A673 (cell line): Measurements from ENCODE around the gene VPS51.

Source experiments
- EZH2 ChIP-seq: fragments of 200-600 bp; sonication (generic); IDR thresholded peaks from 2 replicates; pipeline ENCODE4 v1.6.1; 2017; ENCODE audit warnings: borderline replicate concordance, low read depth, mild to moderate bottlenecking, mixed read lengths, antibody characterized with exemption, low read length; ENCODE audit not compliant: poor library complexity, severe bottlenecking
- TF ChIP-seq, protein P1 (sequence below): fragments of 300-800, 200-600 bp; sonication (generic); conservative IDR thresholded peaks from 2 replicates; pipeline ENCODE4 v1.5.1; 2017; ENCODE audit warnings: low read depth, mild to moderate bottlenecking, antibody characterized with exemption, low read length, moderate library complexity, mixed read lengths

DNA sequence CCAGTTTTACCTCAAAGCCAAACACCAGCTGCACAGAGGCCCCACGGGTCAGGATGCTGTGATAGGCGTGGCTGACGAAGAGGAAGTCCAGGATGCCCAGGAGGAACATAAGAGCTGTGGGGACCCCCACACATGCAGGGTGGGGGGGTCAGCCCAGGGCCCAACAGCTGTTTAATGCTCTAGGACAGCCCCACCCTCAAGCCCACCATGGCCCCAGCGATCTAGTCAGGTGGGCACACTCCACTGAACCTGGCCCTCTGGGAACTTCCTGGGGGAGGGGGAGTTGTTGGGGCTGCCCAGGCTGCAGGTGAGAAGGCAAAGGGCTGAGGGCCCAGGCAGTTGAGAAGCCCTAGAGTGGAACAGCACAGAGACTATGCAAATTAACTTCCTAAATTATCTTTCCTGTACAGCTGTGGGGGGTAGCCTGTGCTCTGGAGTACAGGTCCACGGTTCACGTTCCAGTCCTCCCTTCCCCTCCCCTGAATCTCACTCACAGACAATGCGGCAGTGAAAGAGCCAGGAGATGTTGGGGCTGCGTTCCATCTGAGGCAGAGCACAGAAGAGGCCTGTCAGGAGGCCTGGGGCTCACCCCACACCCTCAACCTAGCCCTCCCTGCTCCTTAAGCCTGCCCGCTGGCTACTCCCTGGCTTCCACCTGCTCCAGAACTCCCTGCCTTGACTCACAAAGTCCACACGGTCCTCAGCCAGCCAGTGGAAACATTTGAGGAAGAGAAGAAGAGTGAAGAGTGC is 36.4 kb downstream of the VPS51 start:
- TF ChIP-seq, protein P1, sequence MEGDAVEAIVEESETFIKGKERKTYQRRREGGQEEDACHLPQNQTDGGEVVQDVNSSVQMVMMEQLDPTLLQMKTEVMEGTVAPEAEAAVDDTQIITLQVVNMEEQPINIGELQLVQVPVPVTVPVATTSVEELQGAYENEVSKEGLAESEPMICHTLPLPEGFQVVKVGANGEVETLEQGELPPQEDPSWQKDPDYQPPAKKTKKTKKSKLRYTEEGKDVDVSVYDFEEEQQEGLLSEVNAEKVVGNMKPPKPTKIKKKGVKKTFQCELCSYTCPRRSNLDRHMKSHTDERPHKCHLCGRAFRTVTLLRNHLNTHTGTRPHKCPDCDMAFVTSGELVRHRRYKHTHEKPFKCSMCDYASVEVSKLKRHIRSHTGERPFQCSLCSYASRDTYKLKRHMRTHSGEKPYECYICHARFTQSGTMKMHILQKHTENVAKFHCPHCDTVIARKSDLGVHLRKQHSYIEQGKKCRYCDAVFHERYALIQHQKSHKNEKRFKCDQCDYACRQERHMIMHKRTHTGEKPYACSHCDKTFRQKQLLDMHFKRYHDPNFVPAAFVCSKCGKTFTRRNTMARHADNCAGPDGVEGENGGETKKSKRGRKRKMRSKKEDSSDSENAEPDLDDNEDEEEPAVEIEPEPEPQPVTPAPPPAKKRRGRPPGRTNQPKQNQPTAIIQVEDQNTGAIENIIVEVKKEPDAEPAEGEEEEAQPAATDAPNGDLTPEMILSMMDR = no peak
- no peak for TF ChIP-seq EZH2
